Measurements from ENCODE around the gene NANP. TPM values are rescaled to one million over a fixed set of nuclear protein-coding genes. Genes with fewer than 3 reads are reported as not detected.
"Not testable (repeated sequence)": the region's sequence is repeated elsewhere in the genome, so short reads cannot be mapped to it uniquely, and the experiment has no call there.

NANP gene
- polyA plus RNA-seq, 1 experiment, result 6.7 TPM

GRCh38 chr20:25586877-25587276, 36.9 kb downstream of the NANP start:
- DNase-seq (ENCODE audit: low read depth, low spot score), result no peak
- POLR2A ChIA-PET, result no interaction called here
- CTCF ChIA-PET, result no interaction called here
- no peaks in the 10 kb centered on the region; the same call in 1 of the 2 replicates for H3K9me3 ChIP-seq (ENCODE audit: control insufficient read depth, insufficient read depth, low read length)
- no peak for TF ChIP-seq CTCF (IDR thresholded peaks at IDR 0.05; ENCODE audit: low read depth, low read length)
- H3K27me3 ChIP-seq (ENCODE audit: control insufficient read depth, insufficient read depth, low read length), result no peaks in the 10 kb centered on the region
- H3K27ac ChIP-seq (ENCODE audit: low read depth, low read length), result no peak overlapping the region
- no peak overlapping the region for H3K4me3 ChIP-seq (ENCODE audit: low read depth, low read length)

GRCh38 chr20:25584905-25585704, 38.7 kb downstream of the NANP start, which contains the start of gene NINL:
Gene NINL, minus strand, starts transcription at chr20:25585531. Its CDS starts 58,944 bp downstream, at chr20:25526587.
- TF ChIP-seq CTCF (IDR thresholded peaks at IDR 0.05; ENCODE audit: low read depth, low read length), result no peak
- DNase-seq (ENCODE audit: low read depth, low spot score), result no peak
- POLR2A ChIA-PET, result interaction anchor here (0.5 to 1.1 kb wide), 6 partner anchors 8 to 44 kb away, joined by 3 to 4 read pairs (median 3); no protein-coding TSS in a partner anchor
- Histone ChIP-seq H3K4me3 (ENCODE audit: low read depth, low read length) (peak within 1 kb of the TSS; percentile 72), H3K27me3 (ENCODE audit: control insufficient read depth, insufficient read depth, low read length) (no peaks in the 10 kb centered on the region), H3K27ac (ENCODE audit: low read depth, low read length) (peak within 1 kb of the TSS; percentile 39), H3K9me3 (ENCODE audit: control insufficient read depth, insufficient read depth, low read length) (no peaks in the 10 kb centered on the region; the same call in 1 of the 2 replicates)
- CTCF ChIA-PET, result interaction anchor here (0.6 kb wide), 1 partner anchor 15 kb away, joined by 4 read pairs; no protein-coding TSS in a partner anchor

- CTCF ChIA-PET; H3K27ac ChIP-seq (ENCODE audit: low read depth, low read length); H3K4me3 ChIP-seq (ENCODE audit: low read depth, low read length); POLR2A ChIA-PET; DNase-seq (ENCODE audit: low read depth, low spot score); H3K27me3 ChIP-seq (ENCODE audit: control insufficient read depth, insufficient read depth, low read length); H3K9me3 ChIP-seq (ENCODE audit: control insufficient read depth, insufficient read depth, low read length): not testable (repeated sequence)
Observed at GRCh38 chr20:25583607-25584006, 40.2 kb downstream of the NANP start.

- no peak for DNase-seq (ENCODE audit: low read depth, low spot score)
- CTCF ChIA-PET, result no interaction called here
- no peaks in the 10 kb centered on the region for H3K27me3 ChIP-seq (ENCODE audit: control insufficient read depth, insufficient read depth, low read length)
- no peak overlapping the region for H3K4me3 ChIP-seq (ENCODE audit: low read depth, low read length)
- POLR2A ChIA-PET, result no interaction called here
- H3K27ac ChIP-seq (ENCODE audit: low read depth, low read length), result no peak overlapping the region
- TF ChIP-seq CTCF (IDR thresholded peaks at IDR 0.05; ENCODE audit: low read depth, low read length), result no peak
- H3K9me3 ChIP-seq (ENCODE audit: control insufficient read depth, insufficient read depth, low read length), result no peaks in the 10 kb centered on the region
Observed at GRCh38 chr20:25580711-25581110, 43.1 kb downstream of the NANP start.

- DNase-seq (ENCODE audit: low read depth, low spot score), result no peak
- H3K4me3 ChIP-seq (ENCODE audit: low read depth, low read length), result no peak overlapping the region
- POLR2A ChIA-PET, result interaction anchor here (0.7 kb wide), 2 partner anchors 12 to 38 kb away, joined by 3 to 5 read pairs; no protein-coding TSS in a partner anchor
- no peaks in the 10 kb centered on the region for H3K27me3 ChIP-seq (ENCODE audit: control insufficient read depth, insufficient read depth, low read length)
- no peak overlapping the region for H3K27ac ChIP-seq (ENCODE audit: low read depth, low read length)
- H3K9me3 ChIP-seq (ENCODE audit: control insufficient read depth, insufficient read depth, low read length), result no peaks in the 10 kb centered on the region
- TF ChIP-seq CTCF (IDR thresholded peaks at IDR 0.05; ENCODE audit: low read depth, low read length), result no peak
- CTCF ChIA-PET, result no interaction called here
Observed at GRCh38 chr20:25579081-25579770, 44.6 kb downstream of the NANP start.

Data from AG04450 (cell line).